WTC11 (cell line): ENCODE results near the gene C6orf163. TPM values are rescaled to one million over a fixed set of nuclear protein-coding genes. Genes with fewer than 3 reads are reported as not detected.

Experiments
- ELF4 ChIP-seq: sonication (generic); formaldehyde crosslinking; IDR thresholded peaks from 2 replicates; pipeline ENCODE4 v1.8.1; 2022; ENCODE audit warnings: low read depth, mild to moderate bottlenecking, moderate library complexity, missing genetic modification reagents
- GABPB1 ChIP-seq: sonication (generic); formaldehyde crosslinking; IDR thresholded peaks from 2 replicates; pipeline ENCODE4 v1.8.1; 2023; ENCODE audit warnings: mild to moderate bottlenecking, missing genetic modification reagents
- JUN ChIP-seq: sonication (generic); formaldehyde crosslinking; IDR thresholded peaks from 2 replicates; pipeline ENCODE4 v1.8.0; 2023; ENCODE audit warnings: mild to moderate bottlenecking, missing genetic modification reagents
- MXD4 ChIP-seq: fragments of 250-450 bp; sonication (Bioruptor Pico); IDR thresholded peaks from 2 replicates; pipeline ENCODE4 v1.8.0; 2021; ENCODE audit warnings: mild to moderate bottlenecking, moderate library complexity, borderline replicate concordance
- NFE2L1 ChIP-seq: sonication (generic); formaldehyde crosslinking; IDR thresholded peaks from 2 replicates; pipeline ENCODE4 v1.8.1; 2023; ENCODE audit warnings: missing genetic modification reagents
- NR1H2 ChIP-seq: sonication (generic); formaldehyde crosslinking; IDR thresholded peaks from 2 replicates; pipeline ENCODE4 v1.9.0; 2021; ENCODE audit warnings: mild to moderate bottlenecking, moderate library complexity, missing genetic modification reagents
- NR2C2 ChIP-seq: sonication (generic); formaldehyde crosslinking; IDR thresholded peaks from 2 replicates; pipeline ENCODE4 v1.8.0; 2022; ENCODE audit warnings: mild to moderate bottlenecking, missing genetic modification reagents
- PRRX2 ChIP-seq: fragments of 250-450 bp; sonication (Bioruptor Pico); IDR thresholded peaks from 2 replicates; pipeline ENCODE4 v1.8.0; 2021; ENCODE audit warnings: mild to moderate bottlenecking
- RELA ChIP-seq: sonication (generic); formaldehyde crosslinking; IDR thresholded peaks from 2 replicates; pipeline ENCODE4 v1.8.1; 2022; ENCODE audit warnings: missing genetic modification reagents, mild to moderate bottlenecking, borderline replicate concordance
- TCF7 ChIP-seq: sonication (generic); formaldehyde crosslinking; IDR thresholded peaks from 2 replicates; pipeline ENCODE4 v1.8.0; 2022; ENCODE audit warnings: mild to moderate bottlenecking, low read depth, missing genetic modification reagents, moderate library complexity
- ZBTB21 ChIP-seq: sonication (generic); formaldehyde crosslinking; IDR thresholded peaks from 2 replicates; pipeline ENCODE4 v1.8.1; 2023; ENCODE audit warnings: mild to moderate bottlenecking, missing genetic modification reagents, borderline replicate concordance
- ZNF219 ChIP-seq: sonication (generic); formaldehyde crosslinking; IDR thresholded peaks from 2 replicates; pipeline ENCODE4 v1.8.0; 2023; ENCODE audit warnings: missing genetic modification reagents, mild to moderate bottlenecking, borderline replicate concordance
- ZNF232 ChIP-seq: sonication (generic); formaldehyde crosslinking; IDR thresholded peaks from 2 replicates; pipeline ENCODE4 v1.8.0; 2022; ENCODE audit warnings: mild to moderate bottlenecking, missing genetic modification reagents
- ZNF396 ChIP-seq: fragments of 250-450 bp; sonication (Bioruptor Pico); IDR thresholded peaks from 2 replicates; pipeline ENCODE4 v1.8.0; 2021; ENCODE audit warnings: mild to moderate bottlenecking, moderate library complexity, borderline replicate concordance
- total RNA-seq: library from RNA; stranded (reverse); gene quantifications from 3 replicates; pipeline ENCODE4 v1.2.3, GENCODE V29; 2021
- TF ChIP-seq, protein P1 (sequence below): fragments of 250-450 bp; sonication (Bioruptor Pico); IDR thresholded peaks from 2 replicates; pipeline ENCODE4 v1.9.0; 2021; ENCODE audit warnings: moderate library complexity, mild to moderate bottlenecking, inconsistent platforms, borderline replicate concordance
- TF ChIP-seq, protein P2 (sequence below): fragments of 250-450 bp; sonication (Bioruptor Pico); IDR thresholded peaks from 2 replicates; pipeline ENCODE4 v1.9.0; 2021; ENCODE audit warnings: mild to moderate bottlenecking
- TF ChIP-seq, protein P3 (sequence below): sonication (generic); formaldehyde crosslinking; IDR thresholded peaks from 2 replicates; pipeline ENCODE4 v1.8.1; 2022; ENCODE audit warnings: low read depth, mild to moderate bottlenecking, moderate library complexity, missing genetic modification reagents, borderline replicate concordance
- TF ChIP-seq, protein P4 (sequence below): sonication (generic); formaldehyde crosslinking; IDR thresholded peaks from 2 replicates; pipeline ENCODE4 v1.8.1; 2023; ENCODE audit warnings: mild to moderate bottlenecking, missing genetic modification reagents
- TF ChIP-seq, protein P5 (sequence below): sonication (generic); formaldehyde crosslinking; IDR thresholded peaks from 2 replicates; pipeline ENCODE4 v1.8.0; 2022; ENCODE audit warnings: mild to moderate bottlenecking, missing genetic modification reagents
- TF ChIP-seq, protein P6 (sequence below): fragments of 250-450 bp; sonication (Bioruptor Pico); IDR thresholded peaks from 2 replicates; pipeline ENCODE4 v1.9.0; 2021; ENCODE audit warnings: mild to moderate bottlenecking, borderline replicate concordance
- TF ChIP-seq, protein P7 (sequence below): sonication (generic); formaldehyde crosslinking; IDR thresholded peaks from 2 replicates; pipeline ENCODE4 v1.8.0; 2023; ENCODE audit warnings: missing genetic modification reagents, mild to moderate bottlenecking, borderline replicate concordance

The C6orf163 gene
- total RNA-seq, 1 experiment from 2014 or later = 2.0 TPM

DNA sequence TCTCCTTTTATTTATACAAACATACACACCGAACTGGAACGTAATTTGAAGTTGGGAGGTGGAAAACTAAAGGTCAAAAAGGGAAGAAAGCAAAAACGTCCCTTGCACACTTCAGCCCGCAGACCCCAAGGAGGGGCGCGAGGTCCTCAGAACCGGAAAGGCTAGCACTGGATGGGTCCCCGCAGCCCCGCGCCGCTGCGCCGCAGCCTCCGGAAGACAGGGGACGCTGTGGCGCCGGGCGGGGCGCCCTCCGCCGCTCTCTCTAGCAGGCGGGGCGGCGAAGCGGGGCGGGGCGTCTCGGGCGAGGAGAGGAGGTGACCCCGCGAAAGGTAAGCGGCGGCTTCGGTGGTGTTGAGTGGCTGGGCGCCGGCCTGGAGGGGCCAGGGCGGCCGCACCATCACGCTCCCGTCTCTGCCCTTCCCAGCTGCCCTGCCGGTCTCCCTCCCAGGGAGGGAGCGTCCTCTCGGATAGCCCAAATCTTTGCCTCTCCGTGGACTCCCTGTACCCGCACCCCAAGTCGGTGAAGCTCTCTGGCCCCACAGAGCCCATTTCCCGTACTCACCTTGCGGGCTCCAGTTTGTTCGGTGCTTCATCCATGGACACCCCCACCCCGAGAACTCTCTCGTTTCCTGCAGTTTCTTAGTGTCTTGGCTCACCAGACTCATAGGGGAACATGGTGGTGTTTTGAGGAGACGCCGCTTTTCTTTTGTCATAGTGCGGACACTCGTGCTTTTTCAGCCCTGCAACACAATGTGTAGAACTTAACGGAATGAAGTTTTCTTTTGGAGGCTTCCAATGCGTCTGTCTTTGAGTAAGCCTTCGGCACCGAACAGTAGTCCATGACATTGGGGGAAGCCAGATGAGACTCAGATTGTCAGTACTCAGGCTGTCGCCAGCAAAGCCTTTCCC is 22.1 kb upstream of the C6orf163 start, which contains the start of gene SMIM8 (continued):
- TF ChIP-seq, protein P1, sequence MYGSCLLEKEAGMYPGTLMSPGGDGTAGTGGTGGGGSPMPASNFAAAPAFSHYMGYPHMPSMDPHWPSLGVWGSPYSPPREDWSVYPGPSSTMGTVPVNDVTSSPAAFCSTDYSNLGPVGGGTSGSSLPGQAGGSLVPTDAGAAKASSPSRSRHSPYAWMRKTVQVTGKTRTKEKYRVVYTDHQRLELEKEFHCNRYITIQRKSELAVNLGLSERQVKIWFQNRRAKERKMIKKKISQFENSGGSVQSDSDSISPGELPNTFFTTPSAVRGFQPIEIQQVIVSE (CRISPR knock-in tag) = no peak
- TF ChIP-seq ZNF396 (no peak; the same call in 1 of the 2 replicates), MXD4 (CRISPR knock-in tag) (no peak), ZNF232 (0 out of 2 replicates have a peak, but pooled peaks have one; percentile 37), ELF4 (CRISPR knock-in tag) (0 out of 2 replicates have a peak, but pooled peaks have one; percentile 45), JUN (CRISPR knock-in tag) (no peak), NFE2L1 (CRISPR knock-in tag) (no peak), NR1H2 (CRISPR knock-in tag) (no peak), PRRX2 (no peak), GABPB1 (CRISPR knock-in tag) (peak; percentile 74), ZBTB21 (CRISPR knock-in tag) (no peak; the same call in 1 of the 2 replicates), ZNF219 (CRISPR knock-in tag) (no peak), NR2C2 (CRISPR knock-in tag) (no peak), RELA (no peak), TCF7 (CRISPR knock-in tag) (no peak)
- TF ChIP-seq, protein P2, sequence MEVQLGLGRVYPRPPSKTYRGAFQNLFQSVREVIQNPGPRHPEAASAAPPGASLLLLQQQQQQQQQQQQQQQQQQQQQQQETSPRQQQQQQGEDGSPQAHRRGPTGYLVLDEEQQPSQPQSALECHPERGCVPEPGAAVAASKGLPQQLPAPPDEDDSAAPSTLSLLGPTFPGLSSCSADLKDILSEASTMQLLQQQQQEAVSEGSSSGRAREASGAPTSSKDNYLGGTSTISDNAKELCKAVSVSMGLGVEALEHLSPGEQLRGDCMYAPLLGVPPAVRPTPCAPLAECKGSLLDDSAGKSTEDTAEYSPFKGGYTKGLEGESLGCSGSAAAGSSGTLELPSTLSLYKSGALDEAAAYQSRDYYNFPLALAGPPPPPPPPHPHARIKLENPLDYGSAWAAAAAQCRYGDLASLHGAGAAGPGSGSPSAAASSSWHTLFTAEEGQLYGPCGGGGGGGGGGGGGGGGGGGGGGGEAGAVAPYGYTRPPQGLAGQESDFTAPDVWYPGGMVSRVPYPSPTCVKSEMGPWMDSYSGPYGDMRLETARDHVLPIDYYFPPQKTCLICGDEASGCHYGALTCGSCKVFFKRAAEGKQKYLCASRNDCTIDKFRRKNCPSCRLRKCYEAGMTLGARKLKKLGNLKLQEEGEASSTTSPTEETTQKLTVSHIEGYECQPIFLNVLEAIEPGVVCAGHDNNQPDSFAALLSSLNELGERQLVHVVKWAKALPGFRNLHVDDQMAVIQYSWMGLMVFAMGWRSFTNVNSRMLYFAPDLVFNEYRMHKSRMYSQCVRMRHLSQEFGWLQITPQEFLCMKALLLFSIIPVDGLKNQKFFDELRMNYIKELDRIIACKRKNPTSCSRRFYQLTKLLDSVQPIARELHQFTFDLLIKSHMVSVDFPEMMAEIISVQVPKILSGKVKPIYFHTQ = no peak
- TF ChIP-seq, protein P3, sequence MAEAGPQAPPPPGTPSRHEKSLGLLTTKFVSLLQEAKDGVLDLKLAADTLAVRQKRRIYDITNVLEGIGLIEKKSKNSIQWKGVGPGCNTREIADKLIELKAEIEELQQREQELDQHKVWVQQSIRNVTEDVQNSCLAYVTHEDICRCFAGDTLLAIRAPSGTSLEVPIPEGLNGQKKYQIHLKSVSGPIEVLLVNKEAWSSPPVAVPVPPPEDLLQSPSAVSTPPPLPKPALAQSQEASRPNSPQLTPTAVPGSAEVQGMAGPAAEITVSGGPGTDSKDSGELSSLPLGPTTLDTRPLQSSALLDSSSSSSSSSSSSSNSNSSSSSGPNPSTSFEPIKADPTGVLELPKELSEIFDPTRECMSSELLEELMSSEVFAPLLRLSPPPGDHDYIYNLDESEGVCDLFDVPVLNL (CRISPR knock-in tag) = no peak
- TF ChIP-seq, protein P4, sequence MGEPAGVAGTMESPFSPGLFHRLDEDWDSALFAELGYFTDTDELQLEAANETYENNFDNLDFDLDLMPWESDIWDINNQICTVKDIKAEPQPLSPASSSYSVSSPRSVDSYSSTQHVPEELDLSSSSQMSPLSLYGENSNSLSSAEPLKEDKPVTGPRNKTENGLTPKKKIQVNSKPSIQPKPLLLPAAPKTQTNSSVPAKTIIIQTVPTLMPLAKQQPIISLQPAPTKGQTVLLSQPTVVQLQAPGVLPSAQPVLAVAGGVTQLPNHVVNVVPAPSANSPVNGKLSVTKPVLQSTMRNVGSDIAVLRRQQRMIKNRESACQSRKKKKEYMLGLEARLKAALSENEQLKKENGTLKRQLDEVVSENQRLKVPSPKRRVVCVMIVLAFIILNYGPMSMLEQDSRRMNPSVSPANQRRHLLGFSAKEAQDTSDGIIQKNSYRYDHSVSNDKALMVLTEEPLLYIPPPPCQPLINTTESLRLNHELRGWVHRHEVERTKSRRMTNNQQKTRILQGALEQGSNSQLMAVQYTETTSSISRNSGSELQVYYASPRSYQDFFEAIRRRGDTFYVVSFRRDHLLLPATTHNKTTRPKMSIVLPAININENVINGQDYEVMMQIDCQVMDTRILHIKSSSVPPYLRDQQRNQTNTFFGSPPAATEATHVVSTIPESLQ (CRISPR knock-in tag) = no peak
- TF ChIP-seq, protein P5, sequence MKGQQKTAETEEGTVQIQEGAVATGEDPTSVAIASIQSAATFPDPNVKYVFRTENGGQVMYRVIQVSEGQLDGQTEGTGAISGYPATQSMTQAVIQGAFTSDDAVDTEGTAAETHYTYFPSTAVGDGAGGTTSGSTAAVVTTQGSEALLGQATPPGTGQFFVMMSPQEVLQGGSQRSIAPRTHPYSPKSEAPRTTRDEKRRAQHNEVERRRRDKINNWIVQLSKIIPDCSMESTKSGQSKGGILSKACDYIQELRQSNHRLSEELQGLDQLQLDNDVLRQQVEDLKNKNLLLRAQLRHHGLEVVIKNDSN (CRISPR knock-in tag) = no peak
- TF ChIP-seq, protein P6, sequence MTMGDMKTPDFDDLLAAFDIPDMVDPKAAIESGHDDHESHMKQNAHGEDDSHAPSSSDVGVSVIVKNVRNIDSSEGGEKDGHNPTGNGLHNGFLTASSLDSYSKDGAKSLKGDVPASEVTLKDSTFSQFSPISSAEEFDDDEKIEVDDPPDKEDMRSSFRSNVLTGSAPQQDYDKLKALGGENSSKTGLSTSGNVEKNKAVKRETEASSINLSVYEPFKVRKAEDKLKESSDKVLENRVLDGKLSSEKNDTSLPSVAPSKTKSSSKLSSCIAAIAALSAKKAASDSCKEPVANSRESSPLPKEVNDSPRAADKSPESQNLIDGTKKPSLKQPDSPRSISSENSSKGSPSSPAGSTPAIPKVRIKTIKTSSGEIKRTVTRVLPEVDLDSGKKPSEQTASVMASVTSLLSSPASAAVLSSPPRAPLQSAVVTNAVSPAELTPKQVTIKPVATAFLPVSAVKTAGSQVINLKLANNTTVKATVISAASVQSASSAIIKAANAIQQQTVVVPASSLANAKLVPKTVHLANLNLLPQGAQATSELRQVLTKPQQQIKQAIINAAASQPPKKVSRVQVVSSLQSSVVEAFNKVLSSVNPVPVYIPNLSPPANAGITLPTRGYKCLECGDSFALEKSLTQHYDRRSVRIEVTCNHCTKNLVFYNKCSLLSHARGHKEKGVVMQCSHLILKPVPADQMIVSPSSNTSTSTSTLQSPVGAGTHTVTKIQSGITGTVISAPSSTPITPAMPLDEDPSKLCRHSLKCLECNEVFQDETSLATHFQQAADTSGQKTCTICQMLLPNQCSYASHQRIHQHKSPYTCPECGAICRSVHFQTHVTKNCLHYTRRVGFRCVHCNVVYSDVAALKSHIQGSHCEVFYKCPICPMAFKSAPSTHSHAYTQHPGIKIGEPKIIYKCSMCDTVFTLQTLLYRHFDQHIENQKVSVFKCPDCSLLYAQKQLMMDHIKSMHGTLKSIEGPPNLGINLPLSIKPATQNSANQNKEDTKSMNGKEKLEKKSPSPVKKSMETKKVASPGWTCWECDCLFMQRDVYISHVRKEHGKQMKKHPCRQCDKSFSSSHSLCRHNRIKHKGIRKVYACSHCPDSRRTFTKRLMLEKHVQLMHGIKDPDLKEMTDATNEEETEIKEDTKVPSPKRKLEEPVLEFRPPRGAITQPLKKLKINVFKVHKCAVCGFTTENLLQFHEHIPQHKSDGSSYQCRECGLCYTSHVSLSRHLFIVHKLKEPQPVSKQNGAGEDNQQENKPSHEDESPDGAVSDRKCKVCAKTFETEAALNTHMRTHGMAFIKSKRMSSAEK (CRISPR knock-in tag) = no peak
- TF ChIP-seq, protein P7, sequence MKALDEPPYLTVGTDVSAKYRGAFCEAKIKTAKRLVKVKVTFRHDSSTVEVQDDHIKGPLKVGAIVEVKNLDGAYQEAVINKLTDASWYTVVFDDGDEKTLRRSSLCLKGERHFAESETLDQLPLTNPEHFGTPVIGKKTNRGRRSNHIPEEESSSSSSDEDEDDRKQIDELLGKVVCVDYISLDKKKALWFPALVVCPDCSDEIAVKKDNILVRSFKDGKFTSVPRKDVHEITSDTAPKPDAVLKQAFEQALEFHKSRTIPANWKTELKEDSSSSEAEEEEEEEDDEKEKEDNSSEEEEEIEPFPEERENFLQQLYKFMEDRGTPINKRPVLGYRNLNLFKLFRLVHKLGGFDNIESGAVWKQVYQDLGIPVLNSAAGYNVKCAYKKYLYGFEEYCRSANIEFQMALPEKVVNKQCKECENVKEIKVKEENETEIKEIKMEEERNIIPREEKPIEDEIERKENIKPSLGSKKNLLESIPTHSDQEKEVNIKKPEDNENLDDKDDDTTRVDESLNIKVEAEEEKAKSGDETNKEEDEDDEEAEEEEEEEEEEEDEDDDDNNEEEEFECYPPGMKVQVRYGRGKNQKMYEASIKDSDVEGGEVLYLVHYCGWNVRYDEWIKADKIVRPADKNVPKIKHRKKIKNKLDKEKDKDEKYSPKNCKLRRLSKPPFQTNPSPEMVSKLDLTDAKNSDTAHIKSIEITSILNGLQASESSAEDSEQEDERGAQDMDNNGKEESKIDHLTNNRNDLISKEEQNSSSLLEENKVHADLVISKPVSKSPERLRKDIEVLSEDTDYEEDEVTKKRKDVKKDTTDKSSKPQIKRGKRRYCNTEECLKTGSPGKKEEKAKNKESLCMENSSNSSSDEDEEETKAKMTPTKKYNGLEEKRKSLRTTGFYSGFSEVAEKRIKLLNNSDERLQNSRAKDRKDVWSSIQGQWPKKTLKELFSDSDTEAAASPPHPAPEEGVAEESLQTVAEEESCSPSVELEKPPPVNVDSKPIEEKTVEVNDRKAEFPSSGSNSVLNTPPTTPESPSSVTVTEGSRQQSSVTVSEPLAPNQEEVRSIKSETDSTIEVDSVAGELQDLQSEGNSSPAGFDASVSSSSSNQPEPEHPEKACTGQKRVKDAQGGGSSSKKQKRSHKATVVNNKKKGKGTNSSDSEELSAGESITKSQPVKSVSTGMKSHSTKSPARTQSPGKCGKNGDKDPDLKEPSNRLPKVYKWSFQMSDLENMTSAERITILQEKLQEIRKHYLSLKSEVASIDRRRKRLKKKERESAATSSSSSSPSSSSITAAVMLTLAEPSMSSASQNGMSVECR = 0 out of 2 replicates have a peak, but pooled peaks have one; percentile 30
